HG02981 (cell line): ENCODE data around the gene CRNKL1.

ENCODE experiments used
- ATAC-seq: cut with Tn5 transposase; IDR thresholded peaks from one replicate; pipeline ENCODE4 v1.9.1; 2021; ENCODE audit warnings: mild to moderate bottlenecking, moderate library complexity; ENCODE audit not compliant: unreplicated experiment

Gene CRNKL1

DNA sequence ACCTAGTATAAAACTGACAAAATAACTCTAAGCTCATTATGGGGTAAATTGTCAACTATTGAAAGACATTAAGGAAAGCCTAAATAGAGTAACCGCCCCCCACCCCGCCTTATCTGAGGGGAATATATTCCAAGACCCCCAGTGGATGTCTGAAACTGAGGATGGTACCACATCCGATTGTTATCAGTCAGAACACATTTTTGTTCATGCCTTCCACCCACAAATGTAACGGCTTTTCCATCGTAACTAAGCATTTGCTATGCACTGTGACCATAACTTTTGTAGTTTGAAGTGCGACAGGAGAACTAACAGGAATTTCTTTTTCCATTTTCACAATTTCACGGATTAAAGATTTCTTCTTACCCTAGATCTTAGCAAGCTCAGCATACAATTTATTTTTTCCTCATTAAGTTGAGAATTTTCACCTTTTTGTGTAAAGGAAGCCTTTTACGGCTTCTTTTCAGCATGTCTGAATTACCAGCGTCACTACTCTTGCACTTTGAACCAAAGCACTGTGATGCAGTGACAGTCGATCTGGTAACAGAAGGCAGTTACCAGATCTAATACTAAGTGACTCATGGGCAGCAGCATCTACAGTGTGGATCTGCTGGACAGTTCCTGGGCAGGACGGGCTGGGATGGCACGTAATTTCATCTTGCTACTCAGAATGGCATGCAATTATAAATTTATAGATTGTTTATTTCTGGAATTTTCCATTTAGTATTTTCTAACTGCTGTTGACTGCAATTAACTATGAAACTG lies 11.9 kb upstream of the CRNKL1 start:
- ATAC-seq = no peak

DNA sequence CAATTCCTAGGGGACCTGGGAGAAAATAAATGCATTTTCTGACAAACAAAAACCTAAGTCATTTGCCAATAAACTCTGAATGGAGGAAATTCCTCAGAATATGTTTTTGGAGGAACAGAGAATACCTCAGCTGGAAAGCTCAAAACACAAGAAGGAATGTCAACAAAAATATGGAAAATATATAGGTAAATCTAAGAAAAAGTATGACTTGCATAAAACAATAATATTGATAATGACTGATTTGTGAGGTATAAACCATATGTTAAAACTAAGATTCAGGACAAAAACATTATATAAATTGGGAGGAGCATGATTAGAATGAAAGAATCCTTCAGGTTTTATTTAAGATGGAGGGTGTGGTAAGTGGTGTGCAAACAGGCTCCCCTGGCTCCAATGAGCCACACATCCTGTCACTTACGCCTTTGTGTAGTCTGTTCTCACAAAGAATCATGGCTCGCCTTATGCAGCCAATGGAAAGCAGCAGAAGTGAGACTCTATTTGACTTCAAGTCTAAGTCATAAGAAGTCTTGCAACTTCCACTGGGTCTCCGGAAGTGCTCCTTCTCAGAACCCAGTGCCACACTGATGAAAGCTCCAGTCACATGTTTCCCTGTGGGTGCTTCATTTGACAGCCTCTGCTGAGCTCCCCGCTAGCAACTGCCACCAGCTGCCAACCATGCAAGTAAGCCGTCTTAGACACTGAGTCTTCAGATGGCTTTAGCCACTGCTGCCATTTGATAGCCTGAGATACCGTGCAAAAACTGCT lies 8.2 kb upstream of the CRNKL1 start:
- no peak for ATAC-seq

DNA sequence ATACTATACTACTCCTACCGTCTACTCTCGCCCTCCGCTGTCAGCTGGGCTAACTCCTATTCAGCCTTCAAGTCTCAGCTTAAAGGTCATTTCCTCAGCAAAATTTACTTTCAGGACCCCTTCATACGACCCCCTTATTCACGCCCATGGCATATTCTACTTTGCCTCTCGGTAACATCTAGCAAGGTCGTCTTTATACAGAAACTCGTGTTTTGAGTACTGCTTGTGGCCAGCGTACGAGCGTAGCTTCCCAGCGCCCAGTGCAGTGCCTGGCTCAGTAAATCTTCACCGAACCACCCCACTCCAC lies 546 bp downstream of the CRNKL1 start:
- ATAC-seq = peak; percentile 18

DNA sequence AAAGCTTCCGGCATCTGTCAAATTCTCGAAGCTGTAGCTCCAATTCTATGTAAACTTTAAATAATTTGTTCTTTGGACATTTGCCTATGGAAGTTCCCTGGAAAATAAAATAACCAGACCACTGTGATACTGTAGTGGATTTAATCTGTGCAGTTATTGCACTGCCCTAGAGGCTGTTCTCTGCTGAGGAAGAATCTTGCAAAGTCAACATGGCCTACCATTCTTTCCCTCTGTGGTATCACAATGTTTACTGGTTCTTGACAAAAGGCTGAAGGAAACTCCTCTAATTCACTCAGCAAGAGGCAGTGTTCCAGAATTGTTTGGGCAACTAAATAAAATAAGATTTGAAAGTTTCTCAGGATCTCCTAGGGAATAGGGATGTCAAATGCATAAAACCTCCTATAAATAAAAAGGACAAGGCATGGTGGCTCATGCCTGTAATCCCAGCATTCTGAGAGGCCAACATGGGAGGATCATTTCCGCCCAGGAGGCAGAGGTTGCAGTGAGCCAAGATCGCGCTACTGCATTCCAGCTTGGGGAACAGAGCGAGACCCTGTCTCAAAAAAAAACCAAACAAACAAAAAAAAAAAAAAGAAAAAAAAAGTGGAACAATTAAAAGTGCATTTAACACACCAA lies 12.4 kb downstream of the CRNKL1 start:
- ATAC-seq = no peak

DNA sequence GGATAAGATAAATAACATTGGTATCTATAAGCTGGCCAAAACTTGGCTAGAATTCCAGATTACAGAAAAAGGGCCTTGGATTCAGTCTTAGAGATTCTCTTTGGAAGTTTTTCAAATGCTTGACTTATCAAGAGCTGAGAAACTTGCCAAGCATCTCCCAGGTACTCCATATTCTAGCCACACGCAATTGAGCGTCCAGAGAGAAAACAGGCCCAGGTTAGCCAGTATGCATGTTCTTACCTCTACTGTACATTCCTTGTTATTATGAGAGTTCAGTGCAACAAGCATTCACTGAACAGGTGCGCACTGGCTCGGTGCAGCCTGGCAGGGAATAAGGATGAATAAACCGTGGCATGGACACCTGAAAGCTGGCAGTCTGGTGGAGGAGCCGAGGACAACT lies 13.7 kb downstream of the CRNKL1 start:
- no peak for ATAC-seq

DNA sequence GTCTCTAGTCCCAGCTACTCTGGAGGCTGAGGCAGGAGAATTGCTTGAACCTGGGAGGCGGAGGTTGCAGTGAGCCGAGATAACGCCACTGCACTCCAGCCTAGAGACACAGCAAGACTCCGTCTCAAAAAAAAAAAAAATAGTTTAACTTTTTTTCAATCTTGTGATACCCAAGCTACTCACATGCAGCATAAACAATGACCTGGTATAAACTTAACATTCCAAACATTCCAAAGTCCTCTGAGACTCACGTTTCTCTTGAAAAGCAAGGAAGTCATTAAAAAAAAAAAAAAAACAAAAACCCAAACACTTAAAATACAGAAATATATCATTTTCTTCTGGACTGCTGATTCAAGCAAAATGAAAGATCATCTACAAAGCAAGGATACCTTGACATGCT lies 14.3 kb downstream of the CRNKL1 start:
- ATAC-seq = no peak

DNA sequence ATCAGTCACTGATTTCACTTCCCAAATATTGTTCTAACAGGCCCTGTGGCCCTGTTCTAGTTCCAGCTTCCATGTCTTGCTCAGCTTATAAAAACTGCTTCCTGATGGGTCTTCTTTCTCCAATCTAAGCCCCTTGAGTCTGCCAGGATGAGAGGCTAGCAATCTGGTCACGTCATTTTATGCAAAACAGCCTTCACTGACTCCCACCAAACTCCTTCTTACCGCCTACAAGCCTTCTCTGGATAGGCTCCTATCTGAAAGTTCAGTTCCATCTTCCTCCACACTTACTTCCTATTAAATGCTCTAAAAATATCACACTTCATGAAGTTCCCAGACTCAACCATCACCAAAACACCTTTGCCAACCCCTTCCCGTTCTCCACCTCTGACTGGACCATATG lies 15.5 kb downstream of the CRNKL1 start:
- no peak for ATAC-seq

DNA sequence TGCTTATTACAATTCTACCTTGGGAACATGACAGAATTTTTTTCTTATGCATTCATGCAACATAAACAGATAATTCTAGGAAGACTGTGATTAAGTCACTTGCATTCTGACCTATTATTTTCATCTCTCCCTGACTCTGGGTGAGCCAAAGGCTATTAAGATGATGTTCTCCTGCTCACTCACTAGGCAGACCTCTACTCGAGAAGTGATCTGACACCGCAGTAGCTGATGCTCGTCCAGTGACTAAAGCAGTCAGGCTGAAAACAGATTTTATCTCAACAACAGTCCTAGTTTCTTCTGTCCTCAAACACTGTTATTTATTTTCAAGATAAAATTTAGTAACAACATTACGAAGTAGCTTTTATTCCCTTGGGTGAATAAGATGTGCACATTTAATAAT lies 17.8 kb downstream of the CRNKL1 start:
- no peak for ATAC-seq

DNA sequence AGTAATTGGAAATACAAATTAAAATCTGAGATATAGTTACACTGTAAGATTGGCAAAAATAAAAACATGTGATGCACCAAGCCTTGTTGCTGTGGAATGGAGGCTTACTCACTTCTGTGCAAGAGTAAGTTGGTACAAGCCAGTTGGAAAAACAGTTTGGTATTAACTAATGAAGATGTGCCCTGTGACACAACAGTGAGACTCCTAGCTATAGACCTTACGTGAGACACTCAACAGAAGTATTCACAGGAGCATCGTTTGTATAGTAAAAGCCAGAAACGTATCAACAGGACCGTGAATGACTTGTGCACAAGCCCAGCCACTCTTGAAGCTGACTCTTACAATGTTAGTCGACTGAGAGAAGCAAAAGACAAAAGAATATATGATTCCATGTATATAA lies 20.5 kb downstream of the CRNKL1 start:
- no peak for ATAC-seq

DNA sequence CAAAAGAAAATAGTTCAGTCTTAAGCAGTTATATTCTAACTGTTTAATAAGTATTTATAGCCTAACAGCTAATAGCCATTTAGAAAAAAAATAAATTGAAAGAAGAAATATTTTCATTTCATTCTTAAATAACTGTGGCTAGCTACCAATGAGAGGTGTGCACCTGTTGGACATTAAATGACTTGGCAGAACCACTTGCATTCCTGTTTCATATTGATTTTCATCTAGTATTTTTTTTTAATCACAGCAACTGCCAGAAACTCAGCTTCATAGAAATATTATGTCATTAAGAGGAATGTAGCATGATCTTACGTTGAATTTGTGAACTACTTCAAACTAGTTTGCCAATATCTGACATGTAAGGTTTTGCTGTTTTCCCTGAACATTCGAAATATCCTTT lies 25.0 kb downstream of the CRNKL1 start:
- no peak for ATAC-seq

DNA sequence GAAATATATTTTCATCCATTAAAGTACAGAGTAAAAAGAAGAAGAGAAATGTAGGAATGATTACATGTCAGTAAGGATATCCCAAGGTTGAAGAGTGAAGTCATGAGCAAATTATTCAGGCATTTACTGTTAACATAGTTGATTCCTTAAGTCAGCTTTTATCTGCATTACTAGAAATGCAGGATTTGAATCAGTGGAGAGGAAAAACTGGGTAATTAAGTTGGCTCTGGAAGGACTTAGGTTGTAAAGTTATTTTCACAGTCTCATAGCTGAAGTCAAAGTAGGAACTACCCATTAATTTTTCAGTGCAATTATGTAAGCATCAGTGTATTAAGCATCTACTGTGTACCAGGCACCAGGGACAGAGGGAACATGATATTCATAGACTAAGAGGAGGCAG lies 27.3 kb downstream of the CRNKL1 start:
- no peak for ATAC-seq

DNA sequence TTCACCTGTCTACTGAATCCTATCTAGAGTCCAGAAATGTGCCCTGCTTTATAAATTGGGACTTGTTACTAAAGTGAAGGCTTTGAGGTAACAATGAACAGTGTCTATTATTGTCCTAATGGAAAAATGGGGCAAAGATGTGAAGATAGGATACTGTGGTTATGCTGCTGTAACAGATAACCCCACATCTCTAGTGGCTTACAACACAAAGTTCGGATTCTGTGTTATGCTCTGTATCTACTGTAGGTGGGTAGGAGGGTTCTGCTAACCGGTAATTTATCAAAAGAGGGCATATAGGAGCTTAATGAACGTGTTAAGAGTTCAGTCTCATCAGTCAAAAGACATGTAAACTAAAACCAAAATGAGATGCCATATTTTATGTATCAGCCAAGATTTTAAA lies 28.9 kb downstream of the CRNKL1 start:
- ATAC-seq = no peak

DNA sequence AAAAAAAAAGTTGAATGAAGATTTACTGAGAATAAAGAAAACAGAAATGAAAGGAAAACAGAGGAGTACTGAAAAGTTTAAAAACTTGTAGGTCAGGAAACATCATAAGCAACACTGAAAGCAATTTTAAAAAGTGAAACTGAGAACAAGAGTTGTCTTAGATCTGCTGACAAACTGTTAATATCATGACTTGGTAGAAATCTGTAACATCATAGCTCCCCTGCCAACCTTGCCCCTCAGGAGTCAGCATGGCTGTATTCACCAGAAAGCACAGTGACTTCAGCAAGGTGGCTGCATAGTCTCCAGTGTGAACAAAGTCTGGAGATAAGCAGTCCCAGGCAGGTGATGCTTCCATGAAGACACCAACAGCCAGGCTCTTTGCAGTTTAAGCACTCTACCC lies 29.8 kb downstream of the CRNKL1 start:
- peak; percentile 70 for ATAC-seq

DNA sequence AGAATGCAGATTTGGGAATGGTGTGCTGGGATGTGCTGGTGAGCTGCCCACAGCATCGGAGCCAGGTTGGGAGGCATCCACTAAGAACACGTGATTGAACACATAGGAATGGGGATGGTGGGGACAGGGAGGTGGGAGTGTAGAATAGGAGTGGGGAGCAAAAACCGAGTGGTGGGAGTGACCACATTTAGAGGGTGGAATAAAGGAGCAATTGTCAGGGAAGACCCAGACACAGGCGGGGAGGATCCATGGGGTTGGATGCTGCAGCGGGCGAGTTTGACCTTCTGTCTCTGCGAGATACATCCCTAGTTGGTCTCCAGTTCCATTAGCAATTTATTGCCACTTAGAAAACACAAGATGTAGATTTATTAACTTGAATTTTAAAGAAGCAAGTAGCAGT lies 30.4 kb downstream of the CRNKL1 start:
- no peak for ATAC-seq

DNA sequence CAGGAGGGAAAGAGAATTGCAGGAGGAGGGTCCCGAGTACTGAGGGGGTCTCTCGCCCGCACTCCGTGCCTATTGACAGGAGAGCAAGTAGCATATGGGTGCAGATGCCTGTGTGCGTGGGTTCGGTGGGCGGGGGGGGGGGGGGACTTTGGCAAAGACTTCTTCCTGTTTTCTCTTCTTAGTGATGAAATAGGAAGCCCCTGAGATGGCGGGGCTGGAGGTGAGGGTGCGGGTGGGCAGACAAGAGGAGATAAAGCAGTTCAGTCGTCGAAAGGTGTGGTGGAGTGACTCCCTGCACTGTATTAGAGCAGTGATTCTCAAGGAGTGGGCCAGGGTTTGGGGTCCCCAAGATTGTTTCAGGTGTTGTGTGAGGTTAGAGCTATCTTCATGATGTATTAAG lies 31.4 kb downstream of the CRNKL1 start:
- no peak for ATAC-seq

DNA sequence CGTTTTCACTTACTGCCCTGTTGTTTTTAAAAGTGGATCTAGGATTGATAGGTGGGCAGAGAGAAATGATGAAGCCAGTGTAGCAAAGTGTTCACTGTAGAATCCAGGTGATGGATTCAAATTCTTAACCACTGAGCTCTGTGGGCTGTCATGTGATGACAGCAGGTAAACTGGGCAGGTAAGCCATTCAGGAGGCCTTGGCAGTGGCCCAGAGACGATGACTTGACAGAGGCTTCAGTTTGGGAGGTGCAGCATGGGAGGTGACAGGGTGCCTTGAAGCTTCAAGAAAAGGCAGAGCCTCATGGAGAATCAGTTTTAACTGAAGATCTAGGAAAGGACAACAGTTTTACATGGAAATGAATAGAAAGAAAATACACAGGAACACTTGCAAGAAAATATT lies 33.1 kb downstream of the CRNKL1 start:
- no peak for ATAC-seq

DNA sequence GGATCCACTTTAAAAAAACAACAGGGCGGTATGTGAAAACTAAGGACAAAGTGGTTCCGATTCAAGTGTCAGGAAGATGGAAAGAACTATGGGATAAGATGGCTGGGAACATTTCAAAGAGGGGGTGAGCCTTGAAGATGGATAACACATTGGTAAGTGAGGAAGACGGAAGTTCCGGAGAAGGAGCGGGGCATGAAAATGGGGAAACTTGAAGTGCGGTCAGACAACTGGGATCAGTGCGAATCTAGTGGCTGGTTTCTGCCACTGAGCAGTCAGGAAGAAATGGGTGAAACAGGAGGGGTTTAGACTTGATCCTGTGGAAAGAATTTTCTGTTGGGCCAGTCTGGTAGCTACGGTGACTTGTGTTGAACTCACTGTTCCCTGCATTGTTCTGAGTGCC lies 33.9 kb downstream of the CRNKL1 start:
- ATAC-seq = no peak

DNA sequence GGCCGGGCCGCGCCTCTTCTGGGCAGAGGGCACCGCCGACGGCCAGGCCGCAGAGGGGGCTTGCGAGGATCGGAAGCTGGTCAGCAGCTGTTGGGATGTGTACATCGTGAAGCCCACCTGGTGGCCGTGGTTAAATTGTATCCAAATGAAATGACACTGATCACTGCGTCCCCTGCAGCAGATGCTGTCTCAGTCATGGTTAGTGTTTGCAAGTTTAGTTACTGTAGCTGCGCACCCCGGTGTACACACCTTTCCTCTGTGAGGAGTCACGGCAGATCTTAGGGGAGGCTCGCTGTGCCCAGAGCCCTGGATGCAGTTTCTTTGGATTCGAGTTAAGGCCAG lies 34.5 kb downstream of the CRNKL1 start:
- no peak for ATAC-seq

DNA sequence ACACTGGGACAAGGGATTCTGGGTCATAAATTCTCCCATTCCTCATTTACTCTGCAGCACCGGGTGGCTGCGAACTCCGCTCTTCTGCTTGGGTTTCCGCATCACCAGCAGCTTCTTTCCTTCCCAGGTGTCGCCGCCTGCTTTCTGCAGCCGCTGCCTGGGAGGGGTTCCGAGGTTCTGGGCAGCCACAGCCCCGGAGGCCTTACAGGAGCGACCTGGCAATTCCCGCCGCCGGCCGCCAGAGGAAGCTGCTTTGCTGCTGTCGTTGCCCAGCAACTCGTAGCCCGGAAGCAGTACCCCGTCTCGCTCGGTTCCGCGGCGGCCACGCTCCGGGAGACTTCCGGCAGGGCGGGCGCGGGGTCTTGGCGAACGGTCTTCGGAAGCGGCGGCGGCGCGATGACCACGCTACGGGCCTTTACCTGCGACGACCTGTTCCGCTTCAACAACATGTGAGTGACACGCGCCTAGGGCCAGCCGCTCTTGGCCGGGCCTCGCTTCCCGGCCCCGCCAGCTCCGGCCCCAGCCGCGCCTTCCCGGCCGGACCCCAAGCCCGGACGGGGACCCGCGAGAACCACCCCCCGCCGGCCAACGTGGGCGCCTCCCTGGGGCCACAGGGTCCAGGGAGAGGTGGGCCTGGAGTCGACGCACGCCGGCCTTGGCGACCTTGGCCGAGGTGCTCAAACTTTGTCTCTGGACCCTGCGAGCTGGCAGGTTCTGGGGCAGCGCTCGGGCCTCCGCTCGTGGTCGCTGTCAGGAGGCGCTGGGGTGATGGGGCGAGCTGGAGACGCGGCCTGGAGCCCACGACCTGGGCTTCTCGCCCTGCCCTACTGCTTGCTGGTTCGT lies 35.0 kb downstream of the CRNKL1 start, which contains the start of gene NAA20:
Gene NAA20 (plus strand): TSS at position 362 of the 843 bp plus-strand sequence. CDS start 35 bp downstream, at position 397.
- peak; percentile 97 for ATAC-seq

DNA sequence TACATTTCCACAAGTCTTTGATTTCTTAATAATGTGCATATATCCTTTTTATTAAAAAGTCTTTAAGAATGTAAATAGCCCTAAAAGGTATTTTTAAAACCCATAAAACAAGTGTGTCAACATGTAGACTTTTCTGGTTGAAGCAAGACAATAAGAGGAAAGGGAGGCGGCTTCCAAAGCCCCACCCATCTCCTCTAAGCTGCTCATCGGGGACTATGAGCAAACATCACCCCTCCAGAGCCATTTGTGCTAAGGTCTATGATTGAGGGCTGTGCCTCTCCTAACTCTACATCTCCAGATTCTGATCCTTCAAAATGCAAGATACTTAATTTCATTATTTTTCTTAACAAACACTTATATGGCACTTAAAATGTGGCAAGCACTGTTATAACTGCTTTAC lies 37.6 kb downstream of the CRNKL1 start:
- no peak for ATAC-seq

DNA sequence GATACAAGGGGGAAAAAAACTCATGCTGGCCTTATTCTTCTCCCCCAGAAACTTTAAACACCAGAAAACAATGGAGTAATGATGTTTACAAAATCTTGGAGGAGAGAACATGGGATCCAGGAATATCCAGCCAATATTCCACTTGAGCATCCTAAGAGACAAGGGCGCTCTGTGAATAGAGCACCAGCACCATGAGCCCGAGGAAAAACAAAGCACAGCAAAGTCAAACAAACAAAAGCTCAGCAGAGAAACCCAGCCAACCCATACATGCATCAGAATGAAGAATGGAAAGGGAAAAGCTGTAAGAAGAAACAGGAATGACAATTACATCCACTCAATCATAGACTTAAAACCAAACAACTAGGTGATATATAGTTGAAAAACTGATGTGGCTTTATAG lies 39.7 kb downstream of the CRNKL1 start:
- ATAC-seq = no peak
